HL-60 (cell line): ENCODE data around the gene SLC5A11.

ENCODE experiments used
- DNase-seq, 2 experiments: peaks; one replicate each; pipeline ENCODE4 v3.0.0-alpha.2; 2010 to 2020; ENCODE audit warnings: low read depth in 1 of 2, low spot score in 1 of 2
- H3K27ac ChIP-seq: fragments of 250-450 bp; sonication (Bioruptor Pico); replicated peaks from 2 replicates; pipeline ENCODE4 v1.5.1; 2020; ENCODE audit warnings: mild to moderate bottlenecking, moderate library complexity
- H3K27me3 ChIP-seq: fragments of 250-450 bp; sonication (Bioruptor Pico); 2 replicates; pipeline ENCODE4 v1.5.1; 2021; ENCODE audit warnings: mild to moderate bottlenecking, moderate library complexity; ENCODE audit not compliant: insufficient read depth, poor library complexity, severe bottlenecking
- H3K4me3 ChIP-seq: replicated peaks from 2 replicates; pipeline ENCODE4 v1.5.1; 2011; ENCODE audit warnings: mild to moderate bottlenecking, control low read depth, low read length; ENCODE audit not compliant: insufficient read depth
- CTCF ChIP-seq: IDR thresholded peaks from one replicate; pipeline ENCODE4 v1.5.1; 2011; ENCODE audit warnings: low read length, control low read depth, inconsistent platforms; ENCODE audit not compliant: insufficient read depth
- GABPA ChIP-seq: IDR thresholded peaks from 2 replicates; pipeline ENCODE4 v1.6.1; 2012; ENCODE audit warnings: low read depth
- POLR2AphosphoS5 ChIP-seq: IDR thresholded peaks from 2 replicates; pipeline ENCODE4 v1.6.1; 2012; ENCODE audit warnings: low read depth
- REST ChIP-seq: IDR thresholded peaks from 2 replicates; pipeline ENCODE4 v1.6.1; 2012; ENCODE audit warnings: low read depth; ENCODE audit not compliant: insufficient replicate concordance
- SPI1 ChIP-seq: IDR thresholded peaks from 2 replicates; pipeline ENCODE4 v1.6.1; 2012; ENCODE audit warnings: low read depth, mild to moderate bottlenecking, borderline replicate concordance

The SLC5A11 gene

GRCh38 chr16:24871891-24872290 lies 26.1 kb downstream of the SLC5A11 start:
- no peak for TF ChIP-seq POLR2AphosphoS5
- no peak for TF ChIP-seq GABPA
- no peak for TF ChIP-seq SPI1
- TF ChIP-seq REST: no peak
- no peak for TF ChIP-seq CTCF

GRCh38 chr16:24873028-24873427 lies 27.3 kb downstream of the SLC5A11 start:
- H3K27me3 ChIP-seq: no peaks in the 10 kb centered on the region
- no peak overlapping the region for H3K27ac ChIP-seq
- TF ChIP-seq POLR2AphosphoS5: no peak
- no peak for TF ChIP-seq GABPA
- TF ChIP-seq SPI1: no peak
- no peak for TF ChIP-seq REST
- TF ChIP-seq CTCF: no peak
- H3K4me3 ChIP-seq: no peak overlapping the region
- DNase-seq: no peak

More at GRCh38 chr16:24871891-24872290, 26.1 kb downstream of the SLC5A11 start:
- Histone ChIP-seq H3K27ac (no peak overlapping the region), H3K27me3 (no peaks in the 10 kb centered on the region), H3K4me3 (no peak overlapping the region)
- DNase-seq: no peak

GRCh38 chr16:24875466-24875865 lies 29.7 kb downstream of the SLC5A11 start:
- no peaks in the 10 kb centered on the region for H3K27me3 ChIP-seq
- DNase-seq: no peak
- TF ChIP-seq GABPA (no peak), REST (no peak), POLR2AphosphoS5 (no peak), CTCF (no peak), SPI1 (no peak)
- H3K4me3 ChIP-seq: no peak overlapping the region
- no peak overlapping the region for H3K27ac ChIP-seq
